H1 (cell line): ENCODE results near the gene OBI1. TPM values are rescaled to one million over a fixed set of nuclear protein-coding genes. Genes with fewer than 3 reads are reported as not detected.

ENCODE experiments used
- CTCF ChIA-PET: fragments of 300-600 bp; sonication (Branson Sonifier 250); formaldehyde crosslinking; loops from one replicate; lab custom pipeline; 2021; ENCODE audit not compliant: partially characterized antibody; lab: Charles Lee
- POLR2A ChIA-PET: fragments of 300-600 bp; sonication (Branson Sonifier 250); formaldehyde crosslinking; loops from one replicate; lab custom pipeline; 2021; ENCODE audit warnings: inconsistent platforms; ENCODE audit not compliant: partially characterized antibody; lab: Charles Lee
- DNase-seq, 2 experiments: peaks; one replicate each; pipeline versions ENCODE4 v3.0.0 to v3.0.0-alpha.2; 2010 to 2022; ENCODE audit warnings: low spot score in 2 of 2, low read depth in 1 of 2, mixed read lengths in 1 of 2
- FAIRE-seq: peaks from 2 replicates; lab custom pipeline; 2011; peaks lifted over from hg19 to GRCh38; lab: Jason Lieb, UNC
- H2AFZ ChIP-seq: 2 replicates; pipeline ENCODE4 v1.8.1; 2012; ENCODE audit warnings: low read length, inconsistent platforms
- H2AK5ac ChIP-seq: 2 replicates; pipeline ENCODE4 v1.6.1; 2013; ENCODE audit warnings: low read depth, low read length
- H2BK120ac ChIP-seq: replicated peaks from 2 replicates; pipeline ENCODE3; 2013; ENCODE audit warnings: low read depth, low read length, inconsistent platforms
- H2BK12ac ChIP-seq: 2 replicates; pipeline ENCODE4 v1.6.1; 2013; ENCODE audit warnings: low read depth, low read length
- H2BK15ac ChIP-seq: 2 replicates; pipeline ENCODE4 v1.6.1; 2013; ENCODE audit warnings: low read length
- H2BK20ac ChIP-seq: 2 replicates; pipeline ENCODE4 v1.6.1; 2013; ENCODE audit warnings: low read length
- H2BK5ac ChIP-seq: 2 replicates; pipeline ENCODE4 v1.6.1; 2013; ENCODE audit warnings: low read depth, low read length
- H3K14ac ChIP-seq: 2 replicates; pipeline ENCODE4 v1.6.1; 2013; ENCODE audit warnings: inconsistent platforms; ENCODE audit not compliant: insufficient read length
- H3K18ac ChIP-seq: 2 replicates; pipeline ENCODE4 v1.6.1; 2013; ENCODE audit warnings: low read length; ENCODE audit errors: extremely low read depth
- H3K23ac ChIP-seq: 2 replicates; pipeline ENCODE4 v1.6.1; 2013; ENCODE audit warnings: inconsistent platforms; ENCODE audit not compliant: insufficient read length
- H3K23me2 ChIP-seq: 2 replicates; pipeline ENCODE4 v1.6.1; 2013; ENCODE audit warnings: low read depth, low read length
- H3K27ac ChIP-seq: 2 replicates; pipeline ENCODE4 v1.6.1; 2011; ENCODE audit warnings: low read depth, low read length, inconsistent platforms
- H3K27me3 ChIP-seq, 4 experiments: replicated peaks in 1 of 4; 1 replicate in 1 of 4; 2 replicates in 3 of 4; pipeline versions ENCODE4 v1.6.1 to v1.8.1; 2011 to 2013; ENCODE audit warnings: low read length in 3 of 4, mild to moderate bottlenecking in 3 of 4, inconsistent platforms in 2 of 4, mixed read lengths in 2 of 4, moderate library complexity in 1 of 4; ENCODE audit not compliant: control insufficient read depth in 3 of 4, insufficient read depth in 3 of 4; ENCODE audit errors: extremely low read depth in 1 of 4
- H3K36me3 ChIP-seq, 4 experiments: 2 replicates each; pipeline versions ENCODE4 v1.6.1 to v1.8.1; 2011 to 2013; ENCODE audit warnings: mild to moderate bottlenecking in 4 of 4, low read length in 3 of 4, moderate library complexity in 2 of 4, control low read depth in 1 of 4, inconsistent platforms in 1 of 4; ENCODE audit not compliant: insufficient read depth in 4 of 4, control insufficient read depth in 2 of 4
- H3K4ac ChIP-seq: replicated peaks from 2 replicates; pipeline ENCODE3; 2013; ENCODE audit warnings: low read length, low read depth, mixed read lengths, inconsistent platforms; ENCODE audit not compliant: insufficient read length
- H3K4me1 ChIP-seq, 4 experiments: replicated peaks in 1 of 4; 1 replicate in 1 of 4; 2 replicates in 3 of 4; pipeline versions ENCODE4 v1.6.1 to v1.8.1; 2011 to 2013; ENCODE audit warnings: low read length in 3 of 4, inconsistent platforms in 2 of 4, mixed read lengths in 1 of 4; ENCODE audit not compliant: insufficient read depth in 4 of 4, control insufficient read depth in 3 of 4
- H3K4me2 ChIP-seq, 2 experiments: 2 replicates each; pipeline versions ENCODE4 v1.6.1 to v1.8.1; 2011 to 2013; ENCODE audit warnings: low read depth in 2 of 2, low read length in 2 of 2, control low read depth in 1 of 2, inconsistent platforms in 1 of 2, mild to moderate bottlenecking in 1 of 2; ENCODE audit not compliant: insufficient read depth in 1 of 2
- H3K4me3 ChIP-seq, 4 experiments: fragments of 200-600, 300-600 bp in 1 of 4; sonication (generic), shearing (Covaris generic), sonication (Bioruptor Twin) in 1 of 4; 2 replicates each; pipeline versions ENCODE4 v1.5.1 to v1.8.1; 2011 to 2016; ENCODE audit warnings: low read length in 4 of 4, low read depth in 3 of 4, control low read depth in 2 of 4, inconsistent platforms in 2 of 4, mild to moderate bottlenecking in 2 of 4, mixed read lengths in 1 of 4, moderate library complexity in 1 of 4; ENCODE audit not compliant: insufficient read depth in 2 of 4; ENCODE audit errors: extremely low read depth in 1 of 4
- H3K56ac ChIP-seq: replicated peaks from 2 replicates; pipeline ENCODE3; 2013; ENCODE audit warnings: low read depth, mild to moderate bottlenecking, mixed read lengths, low read length, inconsistent platforms; ENCODE audit not compliant: insufficient read length
- H3K79me1 ChIP-seq: 2 replicates; pipeline ENCODE4 v1.6.1; 2013; ENCODE audit warnings: low read depth, low read length, control low read depth
- H3K79me2 ChIP-seq, 2 experiments: 2 replicates each; pipeline versions ENCODE4 v1.6.1 to v1.8.1; 2012 to 2013; ENCODE audit warnings: low read length in 2 of 2, mild to moderate bottlenecking in 2 of 2, inconsistent platforms in 1 of 2; ENCODE audit not compliant: insufficient read depth in 2 of 2, control insufficient read depth in 1 of 2
- H3K9ac ChIP-seq, 4 experiments: replicated peaks in 1 of 4; 1 replicate in 1 of 4; 2 replicates in 3 of 4; pipeline versions ENCODE4 v1.6.1 to v1.8.1; 2011 to 2013; ENCODE audit warnings: low read depth in 3 of 4, low read length in 3 of 4, control low read depth in 2 of 4, mild to moderate bottlenecking in 2 of 4, moderate library complexity in 2 of 4, inconsistent platforms in 1 of 4; ENCODE audit errors: extremely low read depth in 1 of 4
- H3K9me3 ChIP-seq, 2 experiments: 2 replicates each; pipeline versions ENCODE4 v1.6.1 to v1.8.1; 2012 to 2013; ENCODE audit warnings: mild to moderate bottlenecking in 2 of 2, moderate library complexity in 2 of 2, control low read depth in 1 of 2, inconsistent platforms in 1 of 2, low read depth in 1 of 2, low read length in 1 of 2, mixed read lengths in 1 of 2; ENCODE audit not compliant: insufficient read depth in 2 of 2
- H4K20me1 ChIP-seq, 2 experiments: replicated peaks in 1 of 2; 2 replicates each; pipeline versions ENCODE3 to v1.8.1; 2011 to 2013; ENCODE audit warnings: inconsistent platforms in 2 of 2, low read length in 2 of 2, mild to moderate bottlenecking in 1 of 2; ENCODE audit not compliant: insufficient read depth in 2 of 2, control insufficient read depth in 1 of 2
- H4K5ac ChIP-seq: 2 replicates; pipeline ENCODE4 v1.6.1; 2013; ENCODE audit warnings: low read length, low read depth, mixed read lengths, inconsistent platforms; ENCODE audit not compliant: insufficient read length
- H4K8ac ChIP-seq: 2 replicates; pipeline ENCODE4 v1.8.0; 2013; ENCODE audit warnings: mild to moderate bottlenecking, moderate library complexity, low read length, inconsistent platforms; ENCODE audit not compliant: insufficient read depth; ENCODE audit errors: extremely low read depth
- H4K91ac ChIP-seq: replicated peaks from 2 replicates; pipeline ENCODE3; 2013; ENCODE audit warnings: low read length, mixed read lengths, inconsistent platforms; ENCODE audit not compliant: insufficient read length
- EZH2 ChIP-seq: fragments of 200-600 bp; sonication (generic); IDR thresholded peaks from 2 replicates; pipeline ENCODE4 v1.7.1; 2012; ENCODE audit warnings: low read depth, mild to moderate bottlenecking, moderate library complexity, low read length, inconsistent platforms; ENCODE audit not compliant: severe bottlenecking
- GABPA ChIP-seq: IDR thresholded peaks from 2 replicates; pipeline ENCODE4 v1.6.1; 2011; ENCODE audit warnings: mild to moderate bottlenecking, low read length, moderate library complexity, borderline replicate concordance; ENCODE audit not compliant: insufficient read depth
- KDM4A ChIP-seq: IDR thresholded peaks from one replicate; pipeline ENCODE4 v1.7.1; 2012; ENCODE audit warnings: low read depth, mild to moderate bottlenecking, moderate library complexity, low read length, inconsistent platforms; ENCODE audit not compliant: severe bottlenecking
- MAFK ChIP-seq: IDR thresholded peaks from 2 replicates; pipeline ENCODE4 v1.6.1; 2012; ENCODE audit warnings: low read depth, mild to moderate bottlenecking, improper control_type of control experiment, low read length
- RNF2 ChIP-seq: fragments of 200-900, 300-1000 bp; sonication (generic); IDR thresholded peaks from 2 replicates; pipeline ENCODE4 v1.7.1; 2016; ENCODE audit warnings: borderline replicate concordance, low read depth, mild to moderate bottlenecking, antibody characterized with exemption, low read length; ENCODE audit not compliant: poor library complexity, severe bottlenecking; ENCODE audit errors: missing control alignments
- RXRA ChIP-seq: IDR thresholded peaks from 2 replicates; pipeline ENCODE4 v1.6.1; 2011; ENCODE audit warnings: low read depth, mild to moderate bottlenecking, low read length, moderate library complexity; ENCODE audit not compliant: insufficient read depth
- SUZ12 ChIP-seq: fragments of 200-600 bp; sonication (generic); IDR thresholded peaks from 2 replicates; pipeline ENCODE4 v1.6.1; 2012; ENCODE audit warnings: mild to moderate bottlenecking, inconsistent platforms, low read length, moderate library complexity, mixed read lengths
- WGBS, 2 experiments: shearing (Covaris generic) in 1 of 2; methylation state at CpG; one replicate each; pipeline versions ENCODE4 v1.1.6 to v1.1.7; 2013 to 2015; ENCODE audit warnings: low lambda C conversion rate in 2 of 2, mixed read lengths in 2 of 2, inconsistent platforms in 1 of 2, low coverage in 1 of 2, missing lambda C conversion rate in 1 of 2; ENCODE audit not compliant: insufficient replicate concordance in 2 of 2, insufficient coverage in 1 of 2, insufficient read length in 1 of 2; ENCODE audit errors: extremely low coverage in 1 of 2, missing lambda C conversion rate in 1 of 2; 5-methylcytosine and 5-hydroxymethylcytosine counted together
- polyA plus RNA-seq, 7 experiments: library from polyadenylated mRNA; depleted of rRNA in 3 of 7; stranded (reverse) in 5 of 7; unstranded in 2 of 7; fragments of >200 nt in 5 of 7; fragments of 200-250 nt in 2 of 7; gene quantifications; 1 replicate in 5 of 7; 2 replicates in 1 of 7; 4 replicates in 1 of 7; pipeline versions ENCODE4 v1.2.1 to v1.2.3, GENCODE V29; 2011 to 2013; ENCODE audit warnings: missing spikeins in 2 of 7, mixed read lengths in 2 of 7
- total RNA-seq: library from RNA; stranded (reverse); fragmentation: NEBNext Ultra II Directional; extraction: Animal tissue kit (Norgen Biotek cat#: 25700); gene quantifications from 2 replicates; pipeline ENCODE4 v1.2.1, GENCODE V29; 2021

Gene OBI1
- total and polyA plus RNA-seq, 2 of the 8 experiments (the other 6 are each of a cell fraction or from before 2014, with no cell fraction given), result 7.1 to 14.3 TPM

DNA sequence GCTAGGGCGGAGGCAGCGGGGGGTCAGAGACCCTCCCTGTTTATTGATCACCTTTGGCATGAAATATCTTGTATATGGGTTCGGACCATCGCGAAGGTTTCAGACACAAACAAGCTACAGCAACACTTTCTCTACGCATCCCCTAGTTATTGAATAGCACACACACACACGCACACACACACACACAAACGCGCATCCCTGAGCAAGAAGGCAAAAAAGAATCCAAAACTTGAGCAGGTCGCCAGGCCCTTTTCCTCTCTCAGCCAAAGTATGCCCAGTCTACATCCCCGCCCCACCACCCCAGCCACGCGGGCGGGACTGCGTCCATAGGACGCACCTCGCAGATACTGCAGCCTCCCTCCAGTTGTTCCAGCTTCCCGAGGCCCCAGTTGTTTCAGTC lies 71.6 kb downstream of the OBI1 start:
- H3K9ac ChIP-seq, result no peak overlapping the region; a peak in 1 of 7 replicates
- no peak overlapping the region for H3K27ac ChIP-seq
- ChIA-PET CTCF (interaction anchor here (0.7 to 2.1 kb wide), 38 partner anchors 8 to 473 kb away, joined by 3 to 21 read pairs (median 4); partner anchors contain the start of gene POU4F1), POLR2A (no interaction called here)
- no peak overlapping the region for H2BK20ac ChIP-seq
- H3K4me2 ChIP-seq, result peak overlapping the region; percentile 61 to 85
- H3K4me1 ChIP-seq, result peaks cover under 1 to 7% (median 2%) of the 10 kb centered on the region in 4 experiments; a peak in 4 of 7 replicates
- H3K14ac ChIP-seq, result no peak overlapping the region
- 11% methylated on average over 18 of the region's 18 CpGs; no CpG with 5 or more reads in 1 of the 2 experiments for WGBS, 2 experiments
- H3K18ac ChIP-seq, result no peak overlapping the region; the same call in 1 of the 2 replicates
- no peak overlapping the region; the same call in 1 of the 2 replicates for H2BK15ac ChIP-seq
- H3K23me2 ChIP-seq, result peaks cover 2% of the 10 kb centered on the region; the same call in 1 of the 2 replicates
- no peak overlapping the region for H3K23ac ChIP-seq
- no peak overlapping the region for H3K56ac ChIP-seq
- no peaks in the 10 kb centered on the region for H3K79me1 ChIP-seq
- H3K79me2 ChIP-seq, result no peaks in the 10 kb centered on the region
- no peak overlapping the region for H2BK5ac ChIP-seq
- no peak overlapping the region for H2BK120ac ChIP-seq
- H2AFZ ChIP-seq, result no peak overlapping the region
- no peak overlapping the region for H4K91ac ChIP-seq
- no peak overlapping the region; the same call in 1 of the 2 replicates for H2AK5ac ChIP-seq
- peaks cover 0 to 1% of the 10 kb centered on the region in 2 experiments for H4K20me1 ChIP-seq
- H3K27me3 ChIP-seq, result peaks cover 16 to 45% (median 29%) of the 10 kb centered on the region in 4 experiments
- H4K8ac ChIP-seq, result no peak overlapping the region
- no peaks in the 10 kb centered on the region for H3K9me3 ChIP-seq
- FAIRE-seq, result no peak
- TF ChIP-seq RNF2 (peak; percentile 62), EZH2 (peak; percentile 67), MAFK (no peak), GABPA (no peak), RXRA (no peak), SUZ12 (peak; percentile 72), KDM4A (peak; percentile 2)
- DNase-seq, result no peak
- H2BK12ac ChIP-seq, result no peak overlapping the region
- no peaks in the 10 kb centered on the region for H3K36me3 ChIP-seq
- no peak overlapping the region for H3K4ac ChIP-seq
- peak overlapping the region; percentile 3 to 41 (median 14); a peak in 5 of 8 replicates for H3K4me3 ChIP-seq
- H4K5ac ChIP-seq, result no peak overlapping the region
